Omental fat pad (tissue), 4 donors: ENCODE results near the gene DLG2. TPM values are rescaled to one million over a fixed set of nuclear protein-coding genes. Genes with fewer than 3 reads are reported as not detected.

Experiments used
- ATAC-seq: fragments of 150-250 bp; one replicate; pipeline ENCODE4 v1.9.1; 2016; ENCODE audit warnings: mild to moderate bottlenecking, moderate library complexity; ENCODE audit not compliant: low FRiP score
- DNase-seq: peaks from one replicate; pipeline ENCODE4 v3.0.0-alpha.2; 2019; ENCODE audit warnings: low spot score
- total RNA-seq, 4 donors: library from RNA; depleted of rRNA; stranded (reverse); fragments of >200 nt; gene quantifications; one replicate each; pipeline ENCODE4 v1.1.0, GENCODE V29; 2016
- TF ChIP-seq, protein P1 (sequence below), 3 donors: fragments of 450-650 bp; IDR thresholded peaks; one replicate each; pipeline ENCODE4 v1.5.1; 2016 to 2017; ENCODE audit warnings: antibody characterized with exemption in 3 of 3, mild to moderate bottlenecking in 3 of 3, moderate library complexity in 2 of 3

The DLG2 gene
- total RNA-seq, 4 donors from 2014 or later = 4.8 to 13.2 (median 8.1) TPM

DNA sequence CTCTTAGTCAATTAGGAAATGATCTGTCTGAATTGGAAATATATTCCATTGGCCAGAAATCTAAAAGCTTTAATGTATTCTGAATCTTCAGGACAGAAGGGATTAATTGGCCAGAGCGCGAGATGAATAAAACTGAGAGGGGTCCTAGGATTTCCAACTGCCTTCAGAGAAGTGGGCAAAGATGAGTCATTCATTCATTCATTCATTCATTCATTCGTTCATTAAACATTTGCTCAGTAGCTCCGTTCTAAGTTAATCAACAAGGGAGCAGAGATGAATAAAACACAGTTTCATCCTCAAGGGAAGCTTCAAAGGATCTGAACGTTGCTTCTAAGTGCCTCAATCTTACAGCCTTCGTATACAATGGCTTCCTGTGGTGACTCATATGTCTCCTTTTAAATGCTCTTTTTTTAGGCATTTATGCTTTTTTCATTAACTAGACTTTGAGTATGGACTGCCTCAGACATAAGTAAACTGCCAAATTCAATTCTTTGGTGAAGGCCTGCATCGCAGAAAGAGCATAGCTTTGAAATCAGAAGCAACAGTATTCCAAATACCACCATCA lies 1803.6 kb downstream of the DLG2 start:
- DNase-seq = no peak
- no peak for ATAC-seq
- TF ChIP-seq, protein P1, sequence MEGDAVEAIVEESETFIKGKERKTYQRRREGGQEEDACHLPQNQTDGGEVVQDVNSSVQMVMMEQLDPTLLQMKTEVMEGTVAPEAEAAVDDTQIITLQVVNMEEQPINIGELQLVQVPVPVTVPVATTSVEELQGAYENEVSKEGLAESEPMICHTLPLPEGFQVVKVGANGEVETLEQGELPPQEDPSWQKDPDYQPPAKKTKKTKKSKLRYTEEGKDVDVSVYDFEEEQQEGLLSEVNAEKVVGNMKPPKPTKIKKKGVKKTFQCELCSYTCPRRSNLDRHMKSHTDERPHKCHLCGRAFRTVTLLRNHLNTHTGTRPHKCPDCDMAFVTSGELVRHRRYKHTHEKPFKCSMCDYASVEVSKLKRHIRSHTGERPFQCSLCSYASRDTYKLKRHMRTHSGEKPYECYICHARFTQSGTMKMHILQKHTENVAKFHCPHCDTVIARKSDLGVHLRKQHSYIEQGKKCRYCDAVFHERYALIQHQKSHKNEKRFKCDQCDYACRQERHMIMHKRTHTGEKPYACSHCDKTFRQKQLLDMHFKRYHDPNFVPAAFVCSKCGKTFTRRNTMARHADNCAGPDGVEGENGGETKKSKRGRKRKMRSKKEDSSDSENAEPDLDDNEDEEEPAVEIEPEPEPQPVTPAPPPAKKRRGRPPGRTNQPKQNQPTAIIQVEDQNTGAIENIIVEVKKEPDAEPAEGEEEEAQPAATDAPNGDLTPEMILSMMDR (IDR thresholded peaks at IDR 0.05) = no peak

DNA sequence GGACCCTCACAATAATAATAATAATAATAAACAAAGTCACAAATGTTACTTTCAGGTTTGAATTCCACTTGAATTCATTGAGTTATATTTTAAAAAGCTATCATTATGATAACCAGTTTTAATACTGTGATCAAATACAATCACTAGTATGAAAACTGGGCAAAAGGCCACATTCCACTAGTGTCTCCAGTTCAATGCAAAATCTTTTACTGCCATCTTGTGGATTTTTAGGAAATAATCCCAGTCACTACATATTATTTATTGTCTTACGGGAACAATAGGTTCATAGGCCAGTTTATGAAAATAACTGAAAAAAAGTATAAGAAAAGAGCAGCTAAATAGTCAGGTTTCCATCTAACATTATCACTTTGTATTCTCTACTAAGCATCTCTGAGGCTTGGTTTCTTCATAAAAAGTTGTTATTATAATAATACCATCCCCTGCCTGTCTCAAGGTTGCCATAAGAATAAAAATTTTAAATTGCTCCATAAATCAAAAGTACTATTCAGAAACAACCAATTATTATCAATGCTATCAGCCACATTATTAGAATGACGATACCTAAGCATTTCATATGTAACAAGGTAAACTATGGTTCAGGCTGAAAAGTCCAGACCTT lies 1807.1 kb downstream of the DLG2 start:
- no peak for DNase-seq
- no peak for ATAC-seq
- TF ChIP-seq, protein P1 (IDR thresholded peaks at IDR 0.05) = no peak

DNA sequence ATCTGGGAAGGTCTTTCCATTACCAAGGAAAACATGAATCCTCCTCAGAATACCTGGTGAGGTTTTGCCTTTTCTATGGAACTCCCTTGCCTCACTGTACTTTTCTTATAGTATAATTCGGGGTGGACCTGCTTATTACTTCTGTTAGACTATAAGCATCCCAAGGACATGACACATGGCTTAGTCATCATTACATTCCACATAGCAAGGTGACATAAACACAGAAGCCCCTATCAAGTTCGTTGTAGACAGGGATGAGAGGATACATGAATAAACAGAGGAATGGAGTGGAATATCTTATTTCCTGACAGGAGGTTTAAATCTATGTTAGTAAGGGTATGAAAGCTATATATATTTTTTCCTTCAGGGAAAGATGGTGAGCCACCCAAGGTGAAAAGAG lies 1808.8 kb downstream of the DLG2 start:
- DNase-seq (no peak), ATAC-seq (no peak)
- TF ChIP-seq, protein P1 (IDR thresholded peaks at IDR 0.05) = no peak

DNA sequence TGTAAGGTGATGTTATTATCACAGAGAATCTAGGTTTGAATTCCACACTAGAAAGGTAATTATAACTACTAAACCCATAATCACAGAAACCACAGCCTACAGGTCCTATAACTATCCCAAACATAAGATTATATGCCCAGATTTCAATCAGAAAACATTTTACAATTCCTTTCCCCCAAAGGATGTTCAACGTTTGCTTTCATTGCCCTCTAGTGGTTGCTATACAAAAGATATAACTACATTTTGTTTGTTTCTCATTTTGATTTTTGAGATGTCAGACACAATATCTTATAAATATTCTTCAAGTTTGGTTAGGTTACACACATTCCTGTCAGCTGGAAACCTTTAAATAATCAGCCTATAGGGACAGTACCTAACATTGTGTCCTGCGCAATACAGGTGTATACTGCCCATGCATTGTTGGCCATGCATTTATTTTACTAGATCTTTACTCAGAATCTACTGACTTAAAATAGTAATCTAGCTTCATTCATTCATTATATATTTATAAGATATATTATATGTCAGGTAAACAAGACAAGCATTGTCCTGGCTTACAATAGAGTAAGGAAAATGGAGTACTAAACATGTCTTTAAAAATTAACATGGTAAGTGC lies 1810.5 kb downstream of the DLG2 start:
- no peak for DNase-seq
- ATAC-seq = no peak
- TF ChIP-seq, protein P1 (IDR thresholded peaks at IDR 0.05) = no peak

DNA sequence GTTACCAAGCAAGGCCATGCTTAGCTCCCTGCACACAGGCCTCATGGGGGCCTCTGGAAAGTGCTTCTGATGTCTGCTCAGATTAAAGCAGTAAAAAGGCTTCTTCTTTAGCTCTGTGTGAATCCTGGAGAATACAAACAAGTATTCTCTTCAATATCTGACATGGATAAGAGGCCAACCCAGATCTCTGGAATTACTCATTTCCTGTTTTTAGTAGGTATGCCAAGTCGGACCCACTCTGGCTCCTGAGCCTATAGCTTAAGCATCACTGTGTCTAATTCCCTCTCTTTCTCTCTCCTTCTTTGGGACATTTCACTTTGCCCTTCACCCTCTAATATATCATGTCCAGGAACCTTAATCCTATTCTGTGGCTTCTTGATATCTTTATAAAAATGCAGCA lies 1811.4 kb downstream of the DLG2 start:
- DNase-seq (no peak), ATAC-seq (no peak)
- TF ChIP-seq, protein P1 (IDR thresholded peaks at IDR 0.05) = no peak

DNA sequence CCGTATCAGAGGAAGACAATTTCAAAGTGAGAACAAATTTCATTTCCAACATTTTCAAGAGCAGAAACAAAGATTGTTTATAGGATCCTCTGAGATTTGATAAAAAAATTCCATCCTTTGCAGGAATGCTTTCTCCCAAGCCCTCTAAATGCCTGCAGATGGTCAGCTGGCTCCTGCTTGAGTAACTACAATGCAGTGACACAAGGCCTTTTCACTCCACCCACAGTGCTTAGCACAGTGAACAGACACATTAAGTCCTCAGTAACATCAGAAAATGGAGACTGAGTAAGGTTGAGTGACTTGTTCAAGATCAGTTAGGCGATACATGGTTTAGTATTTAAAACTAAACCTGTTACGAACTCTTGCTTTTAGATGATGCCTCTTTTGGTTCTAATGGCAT lies 1813.8 kb downstream of the DLG2 start:
- DNase-seq = no peak
- TF ChIP-seq, protein P1 (IDR thresholded peaks at IDR 0.05) = no peak
- no peak for ATAC-seq

DNA sequence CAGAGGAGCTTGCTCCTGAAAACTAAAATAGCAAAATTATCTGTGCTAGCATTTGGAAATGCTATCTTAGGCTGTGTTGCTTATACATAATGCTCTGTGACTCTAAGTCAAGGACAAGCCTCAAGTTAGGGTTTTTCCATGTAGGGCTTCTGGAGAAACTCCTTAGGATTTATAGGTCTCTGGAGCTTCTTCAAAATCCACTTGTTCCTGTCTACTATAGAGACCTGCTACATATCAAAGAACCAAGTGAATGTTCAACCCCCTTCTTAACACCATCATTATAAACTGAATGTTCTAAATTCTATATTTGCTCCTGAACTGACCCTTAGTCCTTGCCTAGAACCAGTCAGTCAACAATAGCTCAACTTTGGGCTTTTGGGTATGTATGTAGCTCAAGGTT lies 1817.9 kb downstream of the DLG2 start:
- ATAC-seq = no peak
- TF ChIP-seq, protein P1 (IDR thresholded peaks at IDR 0.05) = no peak

More for the DNA sequence above, 1817.9 kb downstream of the DLG2 start:
- DNase-seq = no peak
